ENCODE data around the gene TBL1X.

GRCh38 chrX:9520217-9520590, 55.3 kb downstream of the TBL1X start:
- TF ChIP-seq CTCF (IDR thresholded peaks at IDR 0.05; ENCODE audit: low read depth, low read length) (no peak), EZH2phosphoT487 (IDR thresholded peaks at IDR 0.05; ENCODE audit: low read depth) (no peak)
